Cardiac muscle cell (in vitro differentiated cells and primary cell): ENCODE measurements around the gene ARL16. TPM values are rescaled to one million over a fixed set of nuclear protein-coding genes. Genes with fewer than 3 reads are reported as not detected.
A peak's percentile ranks its signal among the peaks of the same experiment; 100 is the strongest.

Experiments
- DNase-seq, 2 donors: peaks; one replicate each; pipeline versions ENCODE4 v3.0.0 to v3.0.0-alpha.2; 2010 to 2017; ENCODE audit warnings: low read depth in 1 of 2, low spot score in 1 of 2
- H3K27ac ChIP-seq: fragments of 200-600 bp; sonication (generic); 2 replicates; pipeline ENCODE4 v1.5.1; 2016
- H3K27me3 ChIP-seq: fragments of 200-600 bp; sonication (generic); 2 replicates; pipeline ENCODE4 v1.6.0; 2016; ENCODE audit warnings: control low read depth
- H3K36me3 ChIP-seq: fragments of 200-600 bp; sonication (generic); 2 replicates; pipeline ENCODE4 v1.5.1; 2016; ENCODE audit warnings: control low read depth
- H3K4me1 ChIP-seq: fragments of 200-600 bp; sonication (generic); 2 replicates; pipeline ENCODE4 v1.8.1; 2017; ENCODE audit warnings: low read depth, mild to moderate bottlenecking, mixed run types
- H3K4me3 ChIP-seq: fragments of 200-600 bp; sonication (generic); 2 replicates; pipeline ENCODE4 v1.5.1; 2016; ENCODE audit warnings: mild to moderate bottlenecking
- H3K9me3 ChIP-seq: fragments of 200-600 bp; sonication (generic); 2 replicates; pipeline ENCODE4 v1.5.1; 2017; ENCODE audit warnings: low read depth, mild to moderate bottlenecking, control low read depth
- CTCF ChIP-seq: IDR thresholded peaks from 2 replicates; pipeline ENCODE4 v1.5.1; 2012; ENCODE audit warnings: low read depth, mild to moderate bottlenecking, low read length
- polyA plus RNA-seq: library from polyadenylated mRNA; unstranded; fragments of >200 nt; fragmentation: Nextera tagmentation; extraction: Ambion mirVana; gene quantifications from 2 replicates; pipeline ENCODE4 v1.2.1, GENCODE V29; 2016
- total RNA-seq: library from RNA; depleted of rRNA; stranded (reverse); fragments of >200 nt; gene quantifications from 2 replicates; pipeline ENCODE4 v1.2.3, GENCODE V29; 2016

Gene ARL16
- total and polyA plus RNA-seq, 2 experiments from 2014 or later, result 44.3 to 109 TPM

- no peak for DNase-seq
Observed at GRCh38 chr17:81687770-81688541, 4.4 kb upstream of the ARL16 start.

GRCh38 chr17:81686614-81687013 is 3.0 kb upstream of the ARL16 start:
- Histone ChIP-seq H3K4me1 (peaks cover 12% of the 10 kb centered on the region), H3K9me3 (no peaks in the 10 kb centered on the region), H3K27me3 (no peaks in the 10 kb centered on the region), H3K27ac (no peak overlapping the region), H3K4me3 (no peak overlapping the region), H3K36me3 (peaks cover 27% of the 10 kb centered on the region)
- no peak for DNase-seq
- no peak for TF ChIP-seq CTCF

More at GRCh38 chr17:81687770-81688541, 4.4 kb upstream of the ARL16 start:
- Histone ChIP-seq H3K27ac (no peak overlapping the region), H3K27me3 (no peaks in the 10 kb centered on the region), H3K9me3 (no peaks in the 10 kb centered on the region), H3K4me1 (peaks cover 8% of the 10 kb centered on the region), H3K4me3 (no peak overlapping the region), H3K36me3 (peaks cover 27% of the 10 kb centered on the region)
- TF ChIP-seq CTCF, result no peak

- H3K4me3 ChIP-seq, result peak overlapping the region; percentile 87
- DNase-seq, result peak in 1 of 2 donors; percentile 29
- H3K27me3 ChIP-seq, result no peaks in the 10 kb centered on the region
- H3K4me1 ChIP-seq, result peaks cover 12% of the 10 kb centered on the region
- peaks cover 22% of the 10 kb centered on the region for H3K36me3 ChIP-seq
- H3K27ac ChIP-seq, result no peak overlapping the region
- TF ChIP-seq CTCF, result no peak
- no peaks in the 10 kb centered on the region for H3K9me3 ChIP-seq
Observed at GRCh38 chr17:81685108-81685507, 1.5 kb upstream of the ARL16 start.

GRCh38 chr17:81684442-81684911 is 880 bp upstream of the ARL16 start:
- Histone ChIP-seq H3K9me3 (no peaks in the 10 kb centered on the region), H3K4me3 (peak overlapping the region; percentile 87), H3K27me3 (no peaks in the 10 kb centered on the region), H3K27ac (peak overlapping the region; percentile 40), H3K36me3 (peaks cover 21% of the 10 kb centered on the region), H3K4me1 (peaks cover 12% of the 10 kb centered on the region)
- no peak for TF ChIP-seq CTCF
- DNase-seq, result no peak

- DNase-seq, result no peak
- no peak for TF ChIP-seq CTCF
- Histone ChIP-seq H3K4me1 (peaks cover 12% of the 10 kb centered on the region), H3K9me3 (no peaks in the 10 kb centered on the region), H3K27ac (peak overlapping the region; percentile 81), H3K27me3 (no peaks in the 10 kb centered on the region), H3K4me3 (peak overlapping the region; percentile 87), H3K36me3 (peaks cover 9% of the 10 kb centered on the region)
Observed at GRCh38 chr17:81683208-81683583, 401 bp downstream of the ARL16 start.
